Right lobe of liver (tissue), 4 donors: ENCODE data around the gene BAZ2A.

Experiments
- CTCF ChIP-seq, 4 donors: fragments of 200-600 bp in 3 of 4; fragments of 450-650 bp in 1 of 4; IDR thresholded peaks; one replicate each; pipeline versions ENCODE4 v1.5.1 to v1.8.0; 2016 to 2022; ENCODE audit warnings: antibody characterized with exemption in 4 of 4, mild to moderate bottlenecking in 2 of 4
- POLR2A ChIP-seq: fragments of 450-650 bp; IDR thresholded peaks from one replicate; pipeline ENCODE4 v1.6.1; 2017; ENCODE audit warnings: antibody characterized with exemption, mild to moderate bottlenecking
- donor health status: DM: no; HTN: no; CAD: no.
- donor health status: DM: no; HTN: no; CAD: no.
- donor health status: DM: no; HTN: yes; CAD: no.

DNA sequence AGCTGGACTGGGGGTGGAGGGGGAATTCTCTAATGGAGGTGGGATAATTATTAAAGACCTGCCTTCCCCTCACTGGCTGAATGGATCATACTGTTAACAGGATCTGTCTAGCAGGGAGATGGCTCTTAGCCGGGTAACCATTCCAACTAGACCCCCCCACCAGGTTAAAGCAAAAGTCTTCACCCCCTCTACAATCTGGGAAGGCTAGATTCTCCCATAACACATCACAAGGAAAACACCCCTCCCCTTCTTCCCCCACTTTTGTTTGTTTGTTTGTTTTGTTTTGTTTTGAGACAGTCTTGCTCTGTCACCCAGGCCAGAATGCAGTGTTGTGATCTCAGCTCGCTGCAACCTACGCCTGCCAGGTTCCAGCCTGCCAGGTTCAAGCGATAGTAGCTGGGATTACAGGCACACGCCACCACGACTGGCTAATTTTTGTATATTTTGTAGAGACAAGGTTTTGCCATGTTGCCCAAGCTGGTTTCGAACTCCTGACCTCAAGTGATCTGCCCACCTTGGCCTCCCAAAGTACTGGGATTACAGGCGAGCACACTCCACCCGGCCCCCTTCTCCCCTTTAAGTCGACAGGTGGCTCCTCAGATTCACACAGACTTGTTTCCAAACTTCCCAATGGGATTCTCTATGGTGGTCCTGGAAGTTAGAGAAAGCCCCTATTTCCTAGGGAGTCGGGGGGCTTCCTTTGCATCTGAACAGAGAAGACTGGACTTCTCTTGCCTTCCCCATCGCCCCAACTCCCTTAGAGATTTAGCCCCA lies 3.5 kb upstream of the BAZ2A start:
- TF ChIP-seq CTCF (IDR thresholded peaks at IDR 0.05) (no peak), POLR2A (no peak)
